DLD1 (cell line): ENCODE data around the gene THAP6.
"Not testable (repeated sequence)": the region's sequence is repeated elsewhere in the genome, so short reads cannot be mapped to it uniquely, and the experiment has no call there.

Source experiments
- in situ Hi-C: cut with HindIII; loops from 2 replicates; pipeline ENCODE4 v1.10.0; 2017; ENCODE audit warnings: low sequenced_read_pairs

The THAP6 gene

DNA sequence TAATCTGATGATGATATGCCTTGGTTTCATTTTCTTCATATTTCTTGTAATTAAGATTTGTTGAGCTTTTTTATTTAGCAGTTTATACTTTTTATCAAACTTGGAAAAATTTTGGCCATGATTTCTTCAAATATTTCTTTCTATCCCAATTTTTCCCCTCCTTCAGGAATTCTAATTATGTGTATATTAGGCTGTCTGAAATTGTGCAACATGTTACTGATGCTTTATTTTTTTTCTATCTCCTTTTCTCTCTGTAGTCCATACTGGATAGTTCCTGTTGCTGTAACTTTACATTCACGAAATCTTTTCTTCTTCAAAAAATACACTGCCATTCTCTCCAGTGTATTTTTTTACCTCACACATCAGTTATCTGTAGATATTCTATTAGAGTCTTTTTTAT, 10.8 kb downstream of the THAP6 start:
- in situ Hi-C loops, result no loop called here

DNA sequence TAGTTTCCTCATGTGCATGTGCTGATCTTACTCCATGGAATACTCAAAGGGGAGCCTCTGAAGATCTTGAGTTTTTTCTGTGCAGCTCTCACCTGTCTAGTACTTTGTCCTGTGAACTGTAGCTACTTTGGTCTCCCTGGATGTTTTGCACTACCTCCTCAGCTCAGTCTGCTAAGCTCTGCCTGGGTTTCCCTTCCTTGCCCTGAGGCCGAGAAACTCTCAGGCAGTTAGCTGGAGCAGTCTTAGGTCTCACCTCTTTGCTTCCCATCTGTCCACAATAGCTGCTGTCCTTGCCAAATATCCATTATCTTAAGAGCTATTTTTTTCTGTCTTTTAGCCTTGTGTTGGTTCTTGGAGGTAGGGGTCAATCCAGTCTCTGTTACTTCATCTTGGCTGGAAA, 11.6 kb downstream of the THAP6 start:
- in situ Hi-C loops, result no loop called here

DNA sequence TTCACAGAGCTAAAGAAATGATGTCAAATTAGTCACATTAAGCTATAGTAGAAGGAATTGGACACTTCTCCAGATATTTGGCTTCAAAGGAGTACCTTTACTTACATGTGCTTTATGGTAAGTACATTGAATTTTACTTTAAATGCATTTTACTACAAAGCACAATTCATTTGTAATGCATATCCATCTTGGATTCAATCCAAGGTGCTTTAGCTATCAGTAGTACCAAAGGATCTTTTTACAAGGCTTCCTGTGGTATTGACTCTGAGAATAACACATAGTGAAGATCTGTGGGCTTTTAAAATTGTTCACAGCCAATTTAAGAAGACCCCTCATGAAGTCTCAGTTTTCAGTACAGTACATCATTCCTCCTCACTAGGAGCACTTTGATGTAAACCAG, 13.2 kb downstream of the THAP6 start:
- in situ Hi-C loops, result no loop called here

DNA sequence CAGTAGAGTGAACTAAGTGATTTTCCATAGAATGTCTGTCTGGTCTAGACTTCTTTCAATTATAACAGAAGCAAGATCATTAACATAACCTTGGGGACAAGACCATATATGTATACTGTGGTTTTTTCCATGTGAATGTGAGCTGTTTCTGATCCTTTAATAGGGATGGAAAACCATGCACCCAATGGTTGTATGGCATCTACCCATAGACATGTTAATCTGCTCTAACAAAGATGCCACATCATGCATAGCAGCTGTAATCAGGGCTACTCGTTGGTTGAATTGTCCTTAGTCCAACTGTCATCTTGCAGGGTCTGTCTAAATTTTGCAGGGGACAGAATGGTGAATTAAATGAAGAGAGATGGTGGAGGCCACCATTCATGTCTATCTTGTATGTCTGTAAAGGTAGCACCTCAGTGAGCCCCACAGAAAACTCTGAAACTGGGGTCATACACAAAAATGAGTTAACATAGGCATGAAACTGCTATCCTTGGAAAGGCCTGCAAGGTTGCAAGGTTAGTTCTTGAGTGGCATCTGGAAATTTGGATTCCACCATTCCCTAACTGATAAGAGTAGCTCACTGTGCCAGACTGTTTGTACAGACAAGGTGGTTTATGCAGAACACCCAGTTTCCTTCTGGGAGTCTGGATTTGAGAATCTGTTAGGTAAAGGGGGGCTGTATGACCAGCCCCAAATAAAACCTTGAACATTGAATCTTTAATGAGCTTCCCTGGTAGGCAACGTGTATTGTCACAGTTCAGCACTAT, 16.5 kb downstream of the THAP6 start:
- in situ Hi-C loops, result no loop called here

DNA sequence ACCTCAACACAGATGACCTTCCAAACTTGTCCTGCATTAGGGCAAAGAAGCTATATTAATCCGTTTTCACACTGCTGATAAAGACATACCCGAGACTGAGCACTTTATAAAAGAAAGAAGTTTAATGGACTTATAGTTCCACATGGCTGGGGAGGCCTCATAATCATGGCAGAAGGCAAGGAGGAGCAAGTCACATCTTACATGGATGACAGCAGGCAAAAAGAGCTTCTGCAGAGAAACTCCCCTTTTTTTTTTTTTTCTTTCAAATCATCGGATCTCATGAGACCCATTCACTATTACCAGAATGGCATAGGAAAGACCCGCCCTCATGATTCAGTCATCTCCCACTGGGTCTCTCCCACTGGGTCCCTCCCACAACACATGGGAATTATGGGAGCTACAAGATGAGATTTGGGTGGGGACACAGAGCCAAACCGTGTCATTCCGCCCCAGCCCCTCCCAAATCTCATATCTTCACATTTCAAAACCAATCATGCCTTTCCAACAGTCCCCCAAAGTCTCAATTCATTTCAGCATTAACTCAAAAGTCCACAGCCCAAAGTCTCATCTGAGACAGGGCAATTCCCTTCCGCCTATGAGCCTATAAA, 17.4 kb downstream of the THAP6 start:
- in situ Hi-C loops, result not testable (repeated sequence)

DNA sequence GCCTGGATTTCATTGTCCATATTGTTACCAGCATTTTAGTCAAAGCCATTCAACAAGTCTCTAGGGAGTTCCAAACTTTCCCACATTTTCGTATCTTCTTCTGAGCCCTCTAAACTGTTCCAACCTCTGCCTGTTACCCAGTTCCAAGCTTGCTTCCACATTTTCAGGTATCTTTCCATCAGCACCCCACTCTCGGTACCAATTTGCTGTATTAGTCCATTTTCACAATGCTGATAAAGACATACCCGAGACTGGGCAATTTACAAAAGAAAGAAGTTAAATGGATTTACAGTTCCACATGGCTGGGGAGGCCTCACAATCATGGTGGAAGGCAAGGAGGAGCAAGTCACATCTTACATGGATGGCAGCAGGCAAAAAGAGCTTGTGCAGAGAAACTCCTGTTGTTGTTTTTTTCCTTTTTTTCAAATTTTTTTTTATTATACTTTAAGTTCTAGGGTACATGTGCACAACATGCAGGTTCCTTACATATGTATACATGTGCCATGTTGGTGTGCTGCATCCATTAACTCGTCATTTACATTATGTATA, 19.1 kb downstream of the THAP6 start:
- in situ Hi-C loops, result not testable (repeated sequence)

DNA sequence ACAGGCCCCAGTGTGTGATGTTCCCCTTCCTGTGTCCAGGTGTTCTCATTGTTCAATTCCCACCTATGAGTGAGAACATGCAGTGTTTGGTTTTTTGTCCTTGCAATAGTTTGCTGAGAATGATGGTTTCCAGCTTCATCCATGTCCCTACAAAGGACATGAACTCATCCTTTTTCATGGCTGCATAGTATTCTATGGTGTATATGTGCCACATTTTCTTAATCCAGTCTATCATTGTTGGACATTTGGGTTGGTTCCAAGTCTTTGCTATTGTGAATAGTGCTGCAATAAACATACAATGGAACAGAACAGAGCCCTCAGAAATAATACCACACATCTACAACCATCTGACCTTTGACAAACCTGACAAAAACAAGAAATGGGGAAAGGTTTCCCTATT, 19.7 kb downstream of the THAP6 start:
- in situ Hi-C loops, result not testable (repeated sequence)

DNA sequence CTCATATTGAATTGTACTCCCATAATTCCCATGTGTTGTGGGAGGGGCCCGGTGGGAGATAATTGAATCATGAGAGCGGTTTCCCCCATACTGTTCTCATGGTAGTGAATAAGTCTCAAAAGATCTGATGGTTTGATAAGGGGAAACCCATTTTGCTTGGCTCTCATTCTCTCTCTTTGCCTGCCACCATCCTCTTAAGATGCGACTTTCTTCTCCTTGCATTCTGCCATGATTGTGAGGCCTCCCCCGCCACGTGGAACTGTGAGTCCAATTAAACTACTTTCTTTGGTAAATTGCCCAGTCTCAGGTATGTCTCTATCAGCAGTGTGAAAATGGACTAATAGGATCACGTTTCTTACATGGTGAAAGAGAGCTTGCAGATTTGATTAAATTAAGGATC, 23.0 kb downstream of the THAP6 start:
- in situ Hi-C loops, result not testable (repeated sequence)

DNA sequence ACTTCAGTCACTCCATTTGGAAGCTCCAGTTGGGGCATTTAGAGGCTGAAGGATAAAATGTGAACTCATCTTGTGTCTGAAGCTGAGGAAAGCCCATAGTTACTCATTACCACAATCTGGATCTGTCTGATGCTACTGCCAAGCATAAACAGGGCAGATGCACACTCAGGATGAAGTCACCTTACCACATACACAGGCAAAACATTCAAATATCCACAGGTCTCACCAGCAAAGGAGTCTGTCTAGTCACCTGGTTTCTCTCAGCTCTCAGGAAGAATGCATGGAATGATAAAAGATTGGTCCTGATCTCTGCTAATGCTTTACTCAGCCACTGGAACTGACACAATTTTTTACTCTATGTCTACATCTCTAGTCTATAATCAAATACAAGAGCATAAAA, 28.6 kb downstream of the THAP6 start:
- in situ Hi-C loops, result no loop called here

DNA sequence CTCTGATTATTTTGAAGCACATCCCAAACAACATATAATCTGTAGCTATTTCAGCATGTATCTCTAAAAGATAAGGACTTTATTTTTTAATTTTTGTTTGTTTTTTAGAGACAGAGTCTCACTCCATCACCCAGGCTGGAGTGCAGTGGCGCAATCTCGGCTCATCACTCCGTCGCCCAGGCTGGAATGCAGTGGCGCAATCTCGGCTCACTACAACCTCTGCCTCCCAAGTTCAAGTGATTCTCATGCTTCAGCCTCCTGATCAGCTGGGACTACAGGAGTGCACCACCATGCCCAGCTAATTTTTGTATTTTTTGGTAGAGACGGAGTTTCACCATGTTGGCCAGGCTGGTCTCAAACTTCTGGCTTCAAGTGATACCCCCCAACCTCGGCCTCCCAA, 29.9 kb downstream of the THAP6 start:
- in situ Hi-C loops, result not testable (repeated sequence)

DNA sequence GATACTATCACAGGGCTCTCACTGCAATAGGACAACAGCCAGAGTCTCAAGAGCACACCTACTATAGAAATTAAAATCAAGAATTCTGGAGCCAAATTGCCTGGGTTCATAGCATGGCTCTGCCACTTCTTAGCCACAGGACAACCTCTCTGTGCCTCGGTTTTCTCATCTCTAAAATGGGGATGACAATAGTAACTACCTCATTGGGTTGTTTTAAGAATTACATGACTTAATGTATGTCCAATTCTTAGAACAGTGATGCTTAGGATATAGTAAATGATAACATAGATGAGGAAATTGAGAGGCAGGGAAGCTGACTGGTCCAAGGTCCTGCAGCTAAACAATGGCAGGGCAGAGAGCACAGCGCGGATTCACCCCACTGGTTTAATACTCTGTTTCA, 30.6 kb downstream of the THAP6 start:
- in situ Hi-C loops, result no loop called here

DNA sequence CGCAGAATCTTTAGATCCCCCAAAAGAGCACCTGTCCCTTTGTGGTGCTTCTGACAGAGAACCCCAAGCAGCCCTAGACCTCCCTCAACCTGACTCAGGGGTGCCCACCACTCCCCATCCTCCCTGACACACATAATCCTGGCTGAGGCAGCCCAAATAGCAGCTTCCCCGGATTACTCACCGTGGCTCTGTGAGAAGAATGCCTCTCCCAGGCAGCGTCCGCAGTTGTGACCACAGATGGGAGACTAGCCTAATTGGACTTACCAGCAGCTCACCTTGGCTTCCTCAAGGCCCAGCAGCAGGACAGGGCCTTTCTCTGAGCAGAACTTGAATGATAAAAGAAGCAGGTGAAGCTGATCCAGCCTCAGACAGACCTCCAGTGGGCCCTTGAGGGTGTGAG, 31.3 kb downstream of the THAP6 start:
- in situ Hi-C loops, result no loop called here

DNA sequence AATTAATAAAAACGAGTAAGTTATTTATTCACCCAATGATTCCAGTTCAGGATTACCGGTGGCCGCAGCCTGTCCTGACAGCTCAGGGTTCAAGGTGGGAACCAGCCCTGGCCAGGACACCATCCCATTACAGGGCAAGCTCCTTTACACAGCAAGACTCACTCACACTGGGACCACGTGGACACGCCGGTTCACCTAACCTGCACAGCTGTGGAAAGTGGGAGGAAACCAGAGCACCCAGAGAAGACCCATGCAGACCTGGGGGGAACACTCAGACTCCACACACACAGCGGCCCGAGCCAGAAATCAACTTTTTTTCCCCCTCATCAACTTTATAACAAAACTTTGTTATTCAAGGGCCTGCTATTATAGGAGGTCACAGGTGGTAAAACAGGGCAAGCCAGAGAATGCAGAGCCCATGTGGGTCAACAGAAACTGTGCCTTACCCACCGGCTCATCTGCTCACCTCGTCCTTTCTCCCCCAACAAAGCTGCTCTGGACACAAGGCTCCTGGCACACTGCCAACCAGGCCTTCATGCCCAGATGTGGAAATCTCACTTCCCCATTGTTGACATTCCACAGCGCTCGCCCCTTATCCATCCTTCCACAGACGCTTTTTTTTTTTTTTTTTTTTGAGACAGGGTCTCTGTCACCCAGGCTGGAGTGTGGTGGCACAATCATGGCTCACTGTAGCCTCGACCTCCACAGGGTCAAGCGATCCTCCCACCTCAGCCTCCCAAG, 33.5 kb downstream of the THAP6 start:
- in situ Hi-C loops, result no loop called here

DNA sequence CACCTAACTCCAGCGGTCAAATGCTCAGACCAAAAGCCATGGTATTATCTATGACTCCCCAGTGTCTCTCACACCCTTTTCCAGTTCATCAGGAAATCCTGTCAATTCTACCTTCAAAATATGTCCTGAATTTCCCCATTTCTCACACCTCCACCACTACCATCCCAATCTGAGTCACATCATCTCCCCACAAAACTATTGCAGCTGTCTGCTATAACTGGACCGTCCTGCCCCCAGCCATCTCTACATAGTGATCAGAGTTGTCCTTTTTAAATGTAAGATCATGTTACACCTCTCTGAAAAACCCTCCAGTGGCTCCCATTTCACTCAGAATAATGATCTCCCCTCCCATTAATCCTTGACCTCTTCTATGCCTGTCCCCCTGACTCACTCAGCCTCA, 34.7 kb downstream of the THAP6 start:
- in situ Hi-C loops, result no loop called here

DNA sequence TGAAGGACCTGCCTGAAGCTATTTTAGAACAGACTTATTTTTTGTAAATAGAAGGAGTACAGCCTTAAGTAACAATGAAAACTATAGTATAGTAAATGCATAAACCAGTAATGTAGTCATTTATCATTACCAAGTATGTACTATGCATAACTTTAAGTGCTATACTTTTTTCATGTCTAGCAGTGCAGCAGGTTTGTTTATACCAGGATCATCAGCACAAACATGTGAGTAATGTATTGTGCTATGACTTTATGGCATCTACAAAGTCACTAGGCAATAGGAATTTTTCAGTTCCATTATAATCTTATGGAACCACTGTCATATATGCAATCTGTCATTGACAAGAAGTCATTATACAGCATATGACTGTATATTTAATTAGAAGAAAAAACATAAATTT, 38.2 kb downstream of the THAP6 start:
- in situ Hi-C loops, result no loop called here

DNA sequence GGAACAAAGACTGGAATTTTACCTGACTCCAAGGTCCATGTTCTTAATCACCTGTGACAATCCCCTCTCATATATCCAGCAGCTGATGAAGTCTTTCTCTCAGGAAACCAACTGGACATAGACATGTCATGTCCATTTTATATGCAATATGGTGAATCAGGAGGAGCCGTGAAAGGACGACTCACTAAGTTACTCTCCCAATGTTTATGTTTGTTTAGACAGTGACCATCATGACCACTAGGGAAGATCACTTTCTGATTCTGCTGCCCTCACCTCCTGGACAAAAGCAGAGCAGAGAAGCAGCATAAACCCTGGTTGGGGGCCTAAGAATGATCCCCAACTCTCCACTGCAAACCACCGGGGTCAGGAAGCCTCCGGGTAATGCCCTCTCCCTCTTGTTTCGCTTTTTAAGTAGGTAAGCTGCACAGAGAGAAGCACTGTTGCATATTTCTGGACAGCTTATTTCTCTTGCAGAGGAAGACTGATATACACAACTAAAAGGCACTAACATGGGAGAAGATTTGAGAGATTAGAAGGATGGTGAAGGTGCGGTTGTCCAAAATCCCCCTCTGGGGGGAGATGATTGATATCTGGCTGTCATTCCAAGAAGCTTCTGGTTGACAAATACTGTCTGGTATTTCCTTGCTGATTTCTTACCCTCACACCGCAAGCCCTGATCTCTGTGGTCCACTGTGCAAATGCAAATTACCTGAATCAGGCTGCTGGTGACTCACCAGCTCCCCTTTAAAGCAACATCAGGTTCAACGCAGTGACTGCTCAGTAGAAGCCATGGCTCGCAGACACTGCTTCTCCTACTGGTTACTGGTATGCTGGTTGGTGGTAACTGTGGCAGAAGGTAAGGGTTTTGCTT, 41.3 kb downstream of the THAP6 start, which contains the start of gene ODAPH:
ODAPH (plus strand) TSS at position 773 of the 871 bp plus-strand sequence; CDS start at position 790, 17 bp downstream.
- in situ Hi-C loops, result no loop called here

DNA sequence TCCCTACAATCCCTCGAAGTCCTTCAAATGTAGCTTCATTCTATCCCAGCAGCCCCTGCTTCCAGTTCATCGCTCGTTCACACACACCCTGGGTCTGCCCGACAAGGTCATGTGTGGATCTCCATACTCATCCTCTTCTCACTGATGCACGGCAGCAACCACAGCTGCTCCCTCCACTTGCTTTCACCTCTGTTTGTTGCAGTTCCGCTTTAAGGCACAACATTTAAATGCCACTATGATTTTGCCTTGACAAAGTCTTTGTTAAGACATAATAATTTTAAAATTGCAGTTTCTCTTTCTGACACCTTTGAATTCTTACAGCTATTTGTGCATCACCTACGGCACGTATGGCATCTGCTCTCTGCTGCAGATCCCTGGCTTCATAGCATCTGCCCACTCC, 43.4 kb downstream of the THAP6 start:
- in situ Hi-C loops, result no loop called here

DNA sequence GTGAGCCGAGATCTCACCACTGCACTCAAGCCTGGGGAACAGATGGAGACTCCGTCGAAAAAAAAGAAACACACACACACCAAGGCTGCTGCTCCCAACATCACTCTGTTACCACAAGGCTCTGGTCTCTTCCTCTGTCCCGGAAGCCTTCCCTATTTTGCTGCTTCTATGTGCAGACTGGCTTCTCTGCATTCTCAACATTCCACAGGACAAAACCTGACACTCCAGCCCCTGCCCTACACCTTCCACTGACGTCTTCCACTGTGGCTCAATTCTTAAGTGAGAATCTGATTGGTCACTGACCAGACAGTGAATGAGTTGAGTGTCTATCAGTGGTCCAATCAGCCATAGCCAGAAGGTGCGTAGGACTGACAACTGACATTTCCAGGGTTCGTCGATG, 47.5 kb downstream of the THAP6 start:
- in situ Hi-C loops, result no loop called here

DNA sequence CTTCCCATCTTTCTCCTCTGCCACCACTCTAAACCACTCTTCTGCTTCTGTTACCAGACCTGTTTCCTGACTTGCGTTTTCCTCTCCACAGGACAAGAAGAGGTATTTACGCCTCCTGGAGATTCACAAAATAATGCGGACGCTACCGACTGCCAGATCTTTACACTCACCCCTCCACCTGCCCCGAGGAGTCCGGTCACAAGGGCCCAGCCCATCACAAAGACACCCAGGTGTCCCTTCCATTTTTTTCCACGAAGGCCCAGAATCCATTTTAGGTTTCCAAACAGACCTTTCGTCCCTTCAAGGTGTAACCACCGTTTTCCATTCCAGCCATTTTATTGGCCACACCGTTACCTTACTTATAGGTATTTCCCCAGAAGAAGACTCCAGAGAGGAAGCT, 49.8 kb downstream of the THAP6 start:
- in situ Hi-C loops, result no loop called here

DNA sequence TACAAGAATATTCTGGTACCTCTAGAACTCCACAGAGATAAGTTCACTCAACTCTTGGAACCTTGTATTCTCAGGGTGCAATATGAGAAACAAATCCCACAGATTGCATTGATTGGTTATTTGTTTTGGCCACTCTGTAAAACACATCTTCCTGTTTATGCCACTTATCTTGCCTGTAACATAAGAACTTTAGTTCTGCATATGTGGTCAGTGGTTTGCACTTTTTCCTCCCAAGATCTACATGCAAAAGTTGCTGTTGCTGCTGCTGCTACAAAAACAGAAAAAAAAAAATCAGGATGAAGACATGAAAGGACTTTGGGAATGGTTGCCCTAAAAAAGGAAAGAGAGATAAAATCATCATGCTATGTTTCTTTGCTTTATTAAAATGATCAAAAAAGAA, 51.2 kb downstream of the THAP6 start:
- in situ Hi-C loops, result no loop called here

DNA sequence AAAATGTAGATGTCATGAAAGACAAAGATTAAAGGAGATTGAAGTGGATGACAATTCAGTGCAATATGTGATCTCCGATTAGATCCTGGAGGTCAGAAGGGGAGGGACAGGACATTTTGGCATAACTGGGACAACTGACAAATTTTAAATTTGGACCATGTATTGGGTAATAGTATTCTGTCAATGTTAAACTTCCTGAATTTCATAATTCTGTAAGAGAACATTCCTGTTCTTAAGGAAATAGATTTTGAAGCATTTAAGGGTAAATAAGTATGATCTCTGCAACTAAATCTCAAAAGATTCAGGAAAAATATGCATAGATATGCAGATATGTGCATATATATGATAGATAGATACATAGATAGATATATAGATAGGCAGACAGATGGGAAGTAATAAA, 52.6 kb downstream of the THAP6 start:
- in situ Hi-C loops, result no loop called here
